ENCODE measurements around the gene NUDT14.

- TF ChIP-seq CTCF (IDR thresholded peaks at IDR 0.05), result no peak
- no peak for TF ChIP-seq EP300 (IDR thresholded peaks at IDR 0.05)
Observed at GRCh38 chr14:105123981-105124765, 56.9 kb downstream of the NUDT14 start.
